Activated T-cell treated with anti-CD3 and anti-CD28 coated beads, Interleukin-2, amount 50 U/mL, for 24 hours (primary cell): ENCODE measurements around the gene BCKDK.
"Not testable (repeated sequence)": the region's sequence is repeated elsewhere in the genome, so short reads cannot be mapped to it uniquely, and the experiment has no call there.

Experiments used
- DNase-seq: peaks from one replicate; pipeline ENCODE4 v3.0.0-alpha.2; 2020
- H3K27ac Mint-ChIP-seq: 2 replicates; pipeline ENCODE4 v1.8.0; 2020; ENCODE audit warnings: mild to moderate bottlenecking, mixed read lengths
- H3K27me3 Mint-ChIP-seq: 2 replicates; pipeline ENCODE4 v1.8.0; 2020; ENCODE audit warnings: mixed read lengths
- H3K36me3 Mint-ChIP-seq: 2 replicates; pipeline ENCODE4 v1.8.0; 2020; ENCODE audit warnings: low read depth, mixed read lengths
- H3K4me1 Mint-ChIP-seq: 2 replicates; pipeline ENCODE4 v1.8.0; 2020; ENCODE audit warnings: low read depth, mixed read lengths
- H3K4me3 Mint-ChIP-seq: 2 replicates; pipeline ENCODE4 v1.8.0; 2020; ENCODE audit warnings: mild to moderate bottlenecking, moderate library complexity, mixed read lengths
- H3K9me3 Mint-ChIP-seq: 2 replicates; pipeline ENCODE4 v1.8.0; 2020; ENCODE audit warnings: mixed read lengths

BCKDK gene

GRCh38 chr16:31133046-31133501, 24.9 kb downstream of the BCKDK start:
- DNase-seq, result no peak
- Mint-ChIP-seq H3K9me3 (no peaks in the 10 kb centered on the region), H3K4me1 (peaks cover 2% of the 10 kb centered on the region), H3K4me3 (no peak overlapping the region), H3K27me3 (no peaks in the 10 kb centered on the region), H3K27ac (no peak overlapping the region), H3K36me3 (peaks cover 52% of the 10 kb centered on the region)

- Mint-ChIP-seq H3K27ac (peak overlapping the region; percentile 4), H3K36me3 (peaks cover 43% of the 10 kb centered on the region), H3K4me3 (no peak overlapping the region), H3K4me1 (no peaks in the 10 kb centered on the region), H3K27me3 (no peaks in the 10 kb centered on the region), H3K9me3 (no peaks in the 10 kb centered on the region)
- DNase-seq, result no peak
These were observed 25.9 kb downstream of the BCKDK start for GRCh38 chr16:31134091-31134571.

- H3K4me1 Mint-ChIP-seq, result no peaks in the 10 kb centered on the region
- H3K4me3 Mint-ChIP-seq, result no peak overlapping the region
- H3K36me3 Mint-ChIP-seq, result peaks cover 35% of the 10 kb centered on the region
- no peaks in the 10 kb centered on the region for H3K9me3 Mint-ChIP-seq
- H3K27ac Mint-ChIP-seq, result no peak overlapping the region
- DNase-seq, result no peak
- no peaks in the 10 kb centered on the region for H3K27me3 Mint-ChIP-seq
These were observed 26.7 kb downstream of the BCKDK start for GRCh38 chr16:31134625-31135534.

GRCh38 chr16:31135535-31136286, 27.5 kb downstream of the BCKDK start, which contains the start of gene PRSS8:
Gene PRSS8, minus strand, starts transcription at chr16:31135727. Its CDS starts 229 bp downstream, at chr16:31135498.
- Mint-ChIP-seq H3K9me3 (no peaks in the 10 kb centered on the region), H3K4me3 (no peak within 1 kb of the TSS), H3K4me1 (no peaks in the 10 kb centered on the region), H3K36me3 (peaks cover 28% of the 10 kb centered on the region), H3K27me3 (no peaks in the 10 kb centered on the region), H3K27ac (no peak within 1 kb of the TSS)
- no peak for DNase-seq

- no peak overlapping the region for H3K27ac Mint-ChIP-seq
- no peaks in the 10 kb centered on the region for H3K27me3 Mint-ChIP-seq
- H3K4me3 Mint-ChIP-seq, result no peak overlapping the region
- peaks cover under 1% of the 10 kb centered on the region for H3K4me1 Mint-ChIP-seq
- no peaks in the 10 kb centered on the region for H3K9me3 Mint-ChIP-seq
- peaks cover 23% of the 10 kb centered on the region for H3K36me3 Mint-ChIP-seq
- DNase-seq, result no peak
These were observed 28.1 kb downstream of the BCKDK start for GRCh38 chr16:31136287-31136662.

GRCh38 chr16:31136822-31137499, 28.8 kb downstream of the BCKDK start:
- H3K27ac Mint-ChIP-seq, DNase-seq, H3K9me3 Mint-ChIP-seq, H3K27me3 Mint-ChIP-seq, H3K4me3 Mint-ChIP-seq, H3K4me1 Mint-ChIP-seq: not testable (repeated sequence)
- H3K36me3 Mint-ChIP-seq, result peaks cover 16% of the 10 kb centered on the region

GRCh38 chr16:31138621-31139578, 30.7 kb downstream of the BCKDK start:
- Mint-ChIP-seq H3K4me1 (peaks cover 14% of the 10 kb centered on the region), H3K4me3 (no peak overlapping the region), H3K27me3 (no peaks in the 10 kb centered on the region), H3K9me3 (no peaks in the 10 kb centered on the region), H3K27ac (no peak overlapping the region), H3K36me3 (no peaks in the 10 kb centered on the region)
- DNase-seq, result no peak

GRCh38 chr16:31141071-31141469, 32.9 kb downstream of the BCKDK start:
- not testable (repeated sequence) for DNase-seq, H3K36me3 Mint-ChIP-seq, H3K27ac Mint-ChIP-seq, H3K27me3 Mint-ChIP-seq, H3K9me3 Mint-ChIP-seq, H3K4me3 Mint-ChIP-seq
- H3K4me1 Mint-ChIP-seq, result peaks cover 14% of the 10 kb centered on the region

GRCh38 chr16:31141489-31142108, 33.4 kb downstream of the BCKDK start:
- peak; percentile 48 for DNase-seq
- Mint-ChIP-seq H3K27ac (peak overlapping the region; percentile 92), H3K27me3 (no peaks in the 10 kb centered on the region), H3K9me3 (no peaks in the 10 kb centered on the region), H3K4me1 (peaks cover 14% of the 10 kb centered on the region), H3K36me3 (no peaks in the 10 kb centered on the region), H3K4me3 (peak overlapping the region; percentile 73)

GRCh38 chr16:31142109-31143010, 34.2 kb downstream of the BCKDK start:
- H3K4me1 Mint-ChIP-seq, result peaks cover 14% of the 10 kb centered on the region
- DNase-seq, result peak; percentile 99
- no peaks in the 10 kb centered on the region for H3K36me3 Mint-ChIP-seq

GRCh38 chr16:31143011-31143693, 35.0 kb downstream of the BCKDK start:
- no peak for DNase-seq
- no peaks in the 10 kb centered on the region for H3K9me3 Mint-ChIP-seq
- peak overlapping the region; percentile 59 for H3K27ac Mint-ChIP-seq
- peaks cover 14% of the 10 kb centered on the region for H3K4me1 Mint-ChIP-seq
- no peaks in the 10 kb centered on the region for H3K36me3 Mint-ChIP-seq
- no peaks in the 10 kb centered on the region for H3K27me3 Mint-ChIP-seq
- peak overlapping the region; percentile 23 for H3K4me3 Mint-ChIP-seq

More at GRCh38 chr16:31142109-31143010, 34.2 kb downstream of the BCKDK start:
- Mint-ChIP-seq H3K27me3 (no peaks in the 10 kb centered on the region), H3K4me3 (peak overlapping the region; percentile 73), H3K27ac (peak overlapping the region; percentile 92), H3K9me3 (no peaks in the 10 kb centered on the region)

GRCh38 chr16:31143694-31144148, 35.5 kb downstream of the BCKDK start:
- Mint-ChIP-seq H3K4me1 (peaks cover 14% of the 10 kb centered on the region), H3K27me3 (no peaks in the 10 kb centered on the region), H3K27ac (peak overlapping the region; percentile 59), H3K4me3 (no peak overlapping the region), H3K36me3 (no peaks in the 10 kb centered on the region), H3K9me3 (no peaks in the 10 kb centered on the region)
- DNase-seq, result no peak
